Measurements from ENCODE around the gene TCEAL7. TPM values are rescaled to one million over a fixed set of nuclear protein-coding genes. Genes with fewer than 3 reads are reported as not detected.

The TCEAL7 gene
- total and polyA plus RNA-seq, 9 of the 15 experiments (the other 6 are each of a cell fraction or from before 2014, with no cell fraction given), result 0.07 to 0.34 (median 0.13) TPM; not detected in 4

DNA sequence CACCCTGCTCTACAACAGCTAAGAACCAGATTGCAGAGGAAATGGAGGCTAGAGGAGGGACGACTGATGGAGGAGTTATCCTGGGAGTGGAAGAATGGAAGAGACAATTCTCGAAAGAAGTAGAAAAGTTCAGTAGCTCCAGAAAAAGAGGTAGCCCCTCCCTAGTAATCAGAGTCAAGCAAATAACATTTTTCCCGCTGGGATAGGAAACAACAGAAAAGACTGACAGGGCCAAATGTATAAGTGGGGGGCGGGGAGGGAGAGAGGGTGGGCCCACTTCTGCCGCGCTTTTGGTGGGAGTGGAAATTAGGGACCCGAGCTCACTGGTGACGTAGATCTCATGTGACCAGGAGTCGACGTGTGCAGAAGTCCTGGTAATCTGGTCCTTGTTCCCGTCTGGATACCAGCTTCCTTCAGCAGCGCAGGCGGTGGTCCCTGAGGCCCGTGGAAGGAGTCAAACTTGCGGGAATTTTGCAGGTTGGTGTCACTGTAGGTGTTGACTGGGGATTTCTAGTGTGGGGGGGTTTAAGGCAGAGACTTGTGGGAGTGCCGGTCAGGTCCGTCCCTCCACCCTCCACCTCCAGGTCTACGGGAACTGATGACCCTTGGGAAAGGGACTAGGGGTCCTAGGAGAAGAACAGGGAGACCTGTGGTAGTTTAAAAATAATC is 26.2 kb downstream of the TCEAL7 start, which contains the start of gene TCEAL9 (continued):
- TF ChIP-seq SRF (CRISPR knock-in tag; IDR thresholded peaks at IDR 0.05), result no peak
- TF ChIP-seq, protein P1, sequence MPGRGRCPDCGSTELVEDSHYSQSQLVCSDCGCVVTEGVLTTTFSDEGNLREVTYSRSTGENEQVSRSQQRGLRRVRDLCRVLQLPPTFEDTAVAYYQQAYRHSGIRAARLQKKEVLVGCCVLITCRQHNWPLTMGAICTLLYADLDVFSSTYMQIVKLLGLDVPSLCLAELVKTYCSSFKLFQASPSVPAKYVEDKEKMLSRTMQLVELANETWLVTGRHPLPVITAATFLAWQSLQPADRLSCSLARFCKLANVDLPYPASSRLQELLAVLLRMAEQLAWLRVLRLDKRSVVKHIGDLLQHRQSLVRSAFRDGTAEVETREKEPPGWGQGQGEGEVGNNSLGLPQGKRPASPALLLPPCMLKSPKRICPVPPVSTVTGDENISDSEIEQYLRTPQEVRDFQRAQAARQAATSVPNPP (IDR thresholded peaks at IDR 0.05; ENCODE audit: borderline replicate concordance, insufficient read depth, insufficient read length), result no peak
- no peak for TF ChIP-seq MED1 (CRISPR knock-in tag; IDR thresholded peaks at IDR 0.05; ENCODE audit: borderline replicate concordance)
- TF ChIP-seq CREM (IDR thresholded peaks at IDR 0.05; ENCODE audit: low read depth), result peak; percentile 91
- no peak for TF ChIP-seq ZNF23 (CRISPR knock-in tag; IDR thresholded peaks at IDR 0.05)
- TF ChIP-seq JUN (IDR thresholded peaks at IDR 0.05; ENCODE audit: borderline replicate concordance, low read depth, low read length), result no peak
- TF ChIP-seq JUN (CRISPR knock-in tag; IDR thresholded peaks at IDR 0.05; ENCODE audit: borderline replicate concordance), result no peak
- TF ChIP-seq PURB (CRISPR knock-in tag; IDR thresholded peaks at IDR 0.05; ENCODE audit: low read depth), result no peak
- TF ChIP-seq, protein P2, sequence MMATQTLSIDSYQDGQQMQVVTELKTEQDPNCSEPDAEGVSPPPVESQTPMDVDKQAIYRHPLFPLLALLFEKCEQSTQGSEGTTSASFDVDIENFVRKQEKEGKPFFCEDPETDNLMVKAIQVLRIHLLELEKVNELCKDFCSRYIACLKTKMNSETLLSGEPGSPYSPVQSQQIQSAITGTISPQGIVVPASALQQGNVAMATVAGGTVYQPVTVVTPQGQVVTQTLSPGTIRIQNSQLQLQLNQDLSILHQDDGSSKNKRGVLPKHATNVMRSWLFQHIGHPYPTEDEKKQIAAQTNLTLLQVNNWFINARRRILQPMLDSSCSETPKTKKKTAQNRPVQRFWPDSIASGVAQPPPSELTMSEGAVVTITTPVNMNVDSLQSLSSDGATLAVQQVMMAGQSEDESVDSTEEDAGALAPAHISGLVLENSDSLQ (IDR thresholded peaks at IDR 0.05), result peak; percentile 66
- no peak for TF ChIP-seq MYBL2 (IDR thresholded peaks at IDR 0.05; ENCODE audit: low read depth)
- TF ChIP-seq MYBL2 (CRISPR knock-in tag; IDR thresholded peaks at IDR 0.05; ENCODE audit: borderline replicate concordance), result no peak
- no peak for TF ChIP-seq FOS (IDR thresholded peaks at IDR 0.05; ENCODE audit: extremely low read depth, insufficient read length)
- no peak for TF ChIP-seq HCFC1 (IDR thresholded peaks at IDR 0.05; ENCODE audit: low read depth, low read length)
- no peak for TF ChIP-seq CBFA2T3 (IDR thresholded peaks at IDR 0.05)
- no peak for TF ChIP-seq ELF2 (CRISPR knock-in tag; IDR thresholded peaks at IDR 0.05)
- TF ChIP-seq SMARCE1 (IDR thresholded peaks at IDR 0.05), result no peak
- no peak for TF ChIP-seq CREBBP (IDR thresholded peaks at IDR 0.05; ENCODE audit: low read depth, low read length)
- TF ChIP-seq, protein P3, sequence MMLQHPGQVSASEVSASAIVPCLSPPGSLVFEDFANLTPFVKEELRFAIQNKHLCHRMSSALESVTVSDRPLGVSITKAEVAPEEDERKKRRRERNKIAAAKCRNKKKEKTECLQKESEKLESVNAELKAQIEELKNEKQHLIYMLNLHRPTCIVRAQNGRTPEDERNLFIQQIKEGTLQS (IDR thresholded peaks at IDR 0.05), result no peak
- TF ChIP-seq, protein P3 (CRISPR knock-in tag; conservative IDR thresholded peaks at IDR 0.05), result no peak
- no peak for TF ChIP-seq ZNF76 (CRISPR knock-in tag; IDR thresholded peaks at IDR 0.05; ENCODE audit: borderline replicate concordance)
- no peak for TF ChIP-seq ZNF316 (IDR thresholded peaks at IDR 0.05)
- TF ChIP-seq HMGN3 (IDR thresholded peaks at IDR 0.05; ENCODE audit: borderline replicate concordance, extremely low read depth, insufficient read length, low read depth, low read length), result no peak
- TF ChIP-seq, protein P4, sequence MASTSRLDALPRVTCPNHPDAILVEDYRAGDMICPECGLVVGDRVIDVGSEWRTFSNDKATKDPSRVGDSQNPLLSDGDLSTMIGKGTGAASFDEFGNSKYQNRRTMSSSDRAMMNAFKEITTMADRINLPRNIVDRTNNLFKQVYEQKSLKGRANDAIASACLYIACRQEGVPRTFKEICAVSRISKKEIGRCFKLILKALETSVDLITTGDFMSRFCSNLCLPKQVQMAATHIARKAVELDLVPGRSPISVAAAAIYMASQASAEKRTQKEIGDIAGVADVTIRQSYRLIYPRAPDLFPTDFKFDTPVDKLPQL (IDR thresholded peaks at IDR 0.05; ENCODE audit: extremely low read depth, insufficient read length), result no peak
- TF ChIP-seq TBP (optimal IDR thresholded peaks at IDR 0.05; ENCODE audit: low read depth, low read length), result peak; percentile 32
- TF ChIP-seq PRPF4 (IDR thresholded peaks at IDR 0.05; ENCODE audit: insufficient read depth, low read depth, low read length, poor library complexity, severe bottlenecking), result no peak
- no peak for TF ChIP-seq STAG1 (CRISPR knock-in tag; IDR thresholded peaks at IDR 0.05; ENCODE audit: borderline replicate concordance)
- no peak for TF ChIP-seq ZC3H11A (IDR thresholded peaks at IDR 0.05; ENCODE audit: low read depth, low read length)
- TF ChIP-seq GATA2 (CRISPR knock-in tag; IDR thresholded peaks at IDR 0.05), result no peak

Measured in K562 (cell line).